Activated CD4-positive, alpha-beta T cell treated with anti-CD3 and anti-CD28 coated beads, Interleukin-2, amount 10 ng/mL, durations not matched to agents 24 days and 14 days (primary cell): ENCODE results near the gene NUBPL. TPM values are rescaled to one million over a fixed set of nuclear protein-coding genes. Genes with fewer than 3 reads are reported as not detected.

Source experiments
- DNase-seq: peaks from one replicate; pipeline ENCODE4 v3.0.0; 2022
- H3K27ac Mint-ChIP-seq: one replicate; pipeline ENCODE4 v1.8.0; 2022; ENCODE audit warnings: mild to moderate bottlenecking, mixed read lengths
- H3K27me3 Mint-ChIP-seq: one replicate; pipeline ENCODE4 v1.8.0; 2022; ENCODE audit warnings: mixed read lengths
- H3K36me3 Mint-ChIP-seq: one replicate; pipeline ENCODE4 v1.8.0; 2022; ENCODE audit warnings: low read depth, mild to moderate bottlenecking, mixed read lengths
- H3K4me1 Mint-ChIP-seq: one replicate; pipeline ENCODE4 v1.8.0; 2021; ENCODE audit warnings: mixed read lengths
- H3K4me3 Mint-ChIP-seq: one replicate; pipeline ENCODE4 v1.8.0; 2022; ENCODE audit warnings: mild to moderate bottlenecking, moderate library complexity, mixed read lengths
- H3K9me3 Mint-ChIP-seq: one replicate; pipeline ENCODE4 v1.8.0; 2021; ENCODE audit warnings: mixed read lengths
- intact Hi-C: fragments of 100-400 bp; cut with micrococcal nuclease; formaldehyde crosslinking; loops from one replicate; pipeline ENCODE4 v1.15.1; 2023
- total RNA-seq: library from RNA; stranded (reverse); gene quantifications from 2 replicates; pipeline ENCODE4 v1.2.3, GENCODE V29; 2022

The NUBPL gene
- total RNA-seq, 1 donor from 2014 or later, result 12.3 TPM

DNA sequence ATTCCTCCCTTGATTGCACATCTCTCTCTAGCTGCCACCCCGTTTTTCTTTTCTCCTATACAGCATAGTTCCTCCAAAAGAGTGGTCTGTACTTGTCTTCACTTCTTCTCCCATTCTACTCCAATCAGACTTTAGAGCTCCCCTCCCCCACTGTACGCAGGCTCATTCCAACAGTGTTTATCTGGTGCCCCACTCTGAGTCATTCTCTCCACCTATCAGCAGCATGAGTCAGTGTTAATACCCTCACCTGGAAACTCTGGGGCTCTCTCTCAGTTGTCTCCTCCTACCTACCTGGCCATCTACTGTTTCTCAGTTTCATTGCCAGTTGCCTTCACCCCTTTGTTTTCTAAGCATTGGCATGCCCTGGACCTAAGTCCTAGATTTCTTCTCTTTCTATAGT lies 340.8 kb downstream of the NUBPL start:
- Mint-ChIP-seq H3K36me3 (no peaks in the 10 kb centered on the region), H3K4me1 (no peaks in the 10 kb centered on the region), H3K27ac (no peak overlapping the region), H3K27me3 (no peaks in the 10 kb centered on the region), H3K4me3 (no peak overlapping the region), H3K9me3 (no peaks in the 10 kb centered on the region)
- intact Hi-C loops, result no loop called here
- DNase-seq, result no peak

DNA sequence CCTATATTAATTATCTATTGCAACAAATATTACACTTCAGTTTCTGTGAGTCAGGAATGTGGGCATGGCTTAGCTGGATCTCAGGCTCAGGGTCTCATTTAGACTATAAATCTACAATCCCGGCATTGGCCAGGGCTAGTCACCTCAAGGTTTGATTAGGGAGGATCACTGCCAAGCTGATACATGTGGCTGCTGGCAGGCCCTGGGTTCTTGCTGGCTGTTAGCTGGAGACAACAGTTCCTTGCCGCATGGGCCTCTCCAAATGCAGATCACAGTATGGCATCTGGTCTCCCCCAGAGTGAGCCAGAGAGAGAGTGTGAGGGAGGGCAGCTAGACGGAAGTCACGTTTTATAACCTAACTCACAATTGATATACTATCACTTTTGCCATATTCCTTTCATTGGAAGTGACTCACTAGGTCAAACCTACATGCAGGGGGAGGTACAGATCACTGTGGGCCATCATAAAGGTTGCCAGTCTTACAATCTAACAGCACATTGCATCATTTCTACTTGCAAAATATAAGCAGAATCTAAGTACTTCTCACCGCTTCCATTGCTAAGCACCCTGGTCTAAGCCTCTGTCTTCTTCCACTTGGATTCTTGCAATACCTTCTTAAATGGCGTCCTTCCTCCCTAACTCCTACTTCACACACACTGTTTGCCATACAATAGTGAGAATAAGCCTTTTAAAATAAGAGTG lies 341.9 kb downstream of the NUBPL start:
- no peaks in the 10 kb centered on the region for H3K36me3 Mint-ChIP-seq
- H3K9me3 Mint-ChIP-seq, result no peaks in the 10 kb centered on the region
- H3K27me3 Mint-ChIP-seq, result peaks cover 2% of the 10 kb centered on the region
- H3K4me3 Mint-ChIP-seq, result no peak overlapping the region
- intact Hi-C loops, result no loop called here
- no peak for DNase-seq
- no peaks in the 10 kb centered on the region for H3K4me1 Mint-ChIP-seq
- H3K27ac Mint-ChIP-seq, result no peak overlapping the region

DNA sequence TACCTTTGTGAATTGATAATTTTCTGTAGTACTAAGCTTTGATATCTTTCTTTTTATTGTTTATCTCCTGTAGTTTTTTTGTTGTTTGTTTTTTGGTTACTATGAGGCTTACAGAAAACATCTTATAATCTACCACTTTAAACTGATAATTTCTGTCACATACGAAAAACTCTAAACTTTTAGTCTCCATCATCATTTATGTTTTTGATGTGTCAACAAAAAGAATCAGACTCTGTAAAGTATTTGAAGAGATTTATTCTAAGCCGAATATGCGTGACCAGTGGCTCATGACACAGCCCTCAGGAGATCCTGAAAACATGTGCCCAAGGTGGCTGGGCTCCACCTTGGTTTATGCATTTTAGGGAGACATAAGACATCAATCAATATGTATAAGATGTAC lies 348.8 kb downstream of the NUBPL start:
- intact Hi-C loops, result no loop called here
- Mint-ChIP-seq H3K9me3 (peaks cover 12% of the 10 kb centered on the region), H3K36me3 (no peaks in the 10 kb centered on the region), H3K27ac (no peak overlapping the region), H3K4me1 (no peaks in the 10 kb centered on the region), H3K4me3 (no peak overlapping the region), H3K27me3 (peaks cover 2% of the 10 kb centered on the region)
- no peak for DNase-seq

Other genes with a start within 250 kb of the NUBPL start
- gene HEATR5A, start 140.9 kb upstream of the NUBPL start, total RNA-seq, result 23.6 and 24.2 TPM in 2 replicates
- 30.8 and 32.2 TPM in 2 replicates for gene DTD2, start 103.9 kb upstream of the NUBPL start, total RNA-seq
- not detected in 2 replicates for gene GPR33, start 73.4 kb upstream of the NUBPL start, total RNA-seq